GM19043 (cell line): ENCODE data around the gene STK32C.

ENCODE experiments used
- ATAC-seq: cut with Tn5 transposase; IDR thresholded peaks from one replicate; pipeline ENCODE4 v1.9.1; 2021; ENCODE audit warnings: low read depth; ENCODE audit not compliant: unreplicated experiment

Gene STK32C

GRCh38 chr10:132202070-132202970 is 105.4 kb downstream of the STK32C start:
- ATAC-seq = no peak

GRCh38 chr10:132201111-132201969 is 106.4 kb downstream of the STK32C start:
- ATAC-seq = no peak

- no peak for ATAC-seq
These were observed 107.2 kb downstream of the STK32C start for GRCh38 chr10:132200344-132201110.

GRCh38 chr10:132199854-132200311 is 107.9 kb downstream of the STK32C start:
- no peak for ATAC-seq

GRCh38 chr10:132199268-132199853 is 108.4 kb downstream of the STK32C start:
- ATAC-seq = no peak

- ATAC-seq = no peak
These were observed 109.2 kb downstream of the STK32C start for GRCh38 chr10:132198381-132199181.

GRCh38 chr10:132198068-132198370 is 109.7 kb downstream of the STK32C start:
- ATAC-seq = no peak

GRCh38 chr10:132197271-132198067 is 110.3 kb downstream of the STK32C start:
- ATAC-seq = no peak

- no peak for ATAC-seq
These were observed 111.3 kb downstream of the STK32C start for GRCh38 chr10:132196178-132197113.

GRCh38 chr10:132195366-132196075 is 112.2 kb downstream of the STK32C start:
- ATAC-seq = no peak

GRCh38 chr10:132194726-132195125 is 113.0 kb downstream of the STK32C start:
- ATAC-seq = no peak

GRCh38 chr10:132193907-132194552 is 113.7 kb downstream of the STK32C start:
- no peak for ATAC-seq

- no peak for ATAC-seq
These were observed 114.6 kb downstream of the STK32C start for GRCh38 chr10:132192991-132193665.

GRCh38 chr10:132192076-132192975 is 115.4 kb downstream of the STK32C start:
- no peak for ATAC-seq

GRCh38 chr10:132189810-132190422 is 117.8 kb downstream of the STK32C start:
- no peak for ATAC-seq
